ENCODE data around the gene AQP10.

Gene AQP10

DNA sequence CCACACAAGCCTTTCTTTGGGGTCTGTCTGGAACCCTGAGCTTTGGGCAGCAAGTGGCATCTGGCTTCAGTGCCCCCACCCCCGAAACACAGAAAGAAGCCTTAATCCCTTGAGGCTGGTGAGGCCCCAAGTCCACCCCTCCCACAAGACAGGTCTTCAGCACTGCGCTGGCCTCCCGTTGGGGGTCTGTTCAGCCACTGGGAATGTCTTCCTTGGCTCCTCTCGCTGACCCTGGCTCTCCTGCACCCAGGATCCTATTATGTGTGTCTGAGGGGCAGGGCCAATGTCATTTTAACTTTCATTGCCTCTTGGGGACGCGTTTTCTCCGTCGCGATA is 31.3 kb downstream of the AQP10 start:
- peaks cover 3% of the 10 kb centered on the region; the same call in 1 of the 2 replicates for H3K27me3 ChIP-seq (ENCODE audit: insufficient read depth, low read depth)
- no peaks in the 10 kb centered on the region for H4K20me1 ChIP-seq (ENCODE audit: insufficient read depth)
- TF ChIP-seq, protein P1, sequence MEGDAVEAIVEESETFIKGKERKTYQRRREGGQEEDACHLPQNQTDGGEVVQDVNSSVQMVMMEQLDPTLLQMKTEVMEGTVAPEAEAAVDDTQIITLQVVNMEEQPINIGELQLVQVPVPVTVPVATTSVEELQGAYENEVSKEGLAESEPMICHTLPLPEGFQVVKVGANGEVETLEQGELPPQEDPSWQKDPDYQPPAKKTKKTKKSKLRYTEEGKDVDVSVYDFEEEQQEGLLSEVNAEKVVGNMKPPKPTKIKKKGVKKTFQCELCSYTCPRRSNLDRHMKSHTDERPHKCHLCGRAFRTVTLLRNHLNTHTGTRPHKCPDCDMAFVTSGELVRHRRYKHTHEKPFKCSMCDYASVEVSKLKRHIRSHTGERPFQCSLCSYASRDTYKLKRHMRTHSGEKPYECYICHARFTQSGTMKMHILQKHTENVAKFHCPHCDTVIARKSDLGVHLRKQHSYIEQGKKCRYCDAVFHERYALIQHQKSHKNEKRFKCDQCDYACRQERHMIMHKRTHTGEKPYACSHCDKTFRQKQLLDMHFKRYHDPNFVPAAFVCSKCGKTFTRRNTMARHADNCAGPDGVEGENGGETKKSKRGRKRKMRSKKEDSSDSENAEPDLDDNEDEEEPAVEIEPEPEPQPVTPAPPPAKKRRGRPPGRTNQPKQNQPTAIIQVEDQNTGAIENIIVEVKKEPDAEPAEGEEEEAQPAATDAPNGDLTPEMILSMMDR (conservative IDR thresholded peaks at IDR 0.05; ENCODE audit: low read depth, low read length) = no peak
- H3K4me1 ChIP-seq (ENCODE audit: low read depth, poor library complexity, severe bottlenecking) = peaks cover 30% of the 10 kb centered on the region
- H3K79me2 ChIP-seq (ENCODE audit: insufficient read depth, low read depth) = no peaks in the 10 kb centered on the region
- H2AFZ ChIP-seq (ENCODE audit: low read depth) = peak overlapping the region; percentile 73
- no peak overlapping the region; the same call in 1 of the 2 replicates for H3K9ac ChIP-seq
- no peak overlapping the region for H3K27ac ChIP-seq
- no peaks in the 10 kb centered on the region for H3K36me3 ChIP-seq (ENCODE audit: insufficient read depth)
- H3K4me2 ChIP-seq = peak overlapping the region; percentile 93
- H3K4me3 ChIP-seq (IDR thresholded peaks at IDR 0.05; ENCODE audit: insufficient read depth, low read depth, low read length) = peak overlapping the region; percentile 97

DNA sequence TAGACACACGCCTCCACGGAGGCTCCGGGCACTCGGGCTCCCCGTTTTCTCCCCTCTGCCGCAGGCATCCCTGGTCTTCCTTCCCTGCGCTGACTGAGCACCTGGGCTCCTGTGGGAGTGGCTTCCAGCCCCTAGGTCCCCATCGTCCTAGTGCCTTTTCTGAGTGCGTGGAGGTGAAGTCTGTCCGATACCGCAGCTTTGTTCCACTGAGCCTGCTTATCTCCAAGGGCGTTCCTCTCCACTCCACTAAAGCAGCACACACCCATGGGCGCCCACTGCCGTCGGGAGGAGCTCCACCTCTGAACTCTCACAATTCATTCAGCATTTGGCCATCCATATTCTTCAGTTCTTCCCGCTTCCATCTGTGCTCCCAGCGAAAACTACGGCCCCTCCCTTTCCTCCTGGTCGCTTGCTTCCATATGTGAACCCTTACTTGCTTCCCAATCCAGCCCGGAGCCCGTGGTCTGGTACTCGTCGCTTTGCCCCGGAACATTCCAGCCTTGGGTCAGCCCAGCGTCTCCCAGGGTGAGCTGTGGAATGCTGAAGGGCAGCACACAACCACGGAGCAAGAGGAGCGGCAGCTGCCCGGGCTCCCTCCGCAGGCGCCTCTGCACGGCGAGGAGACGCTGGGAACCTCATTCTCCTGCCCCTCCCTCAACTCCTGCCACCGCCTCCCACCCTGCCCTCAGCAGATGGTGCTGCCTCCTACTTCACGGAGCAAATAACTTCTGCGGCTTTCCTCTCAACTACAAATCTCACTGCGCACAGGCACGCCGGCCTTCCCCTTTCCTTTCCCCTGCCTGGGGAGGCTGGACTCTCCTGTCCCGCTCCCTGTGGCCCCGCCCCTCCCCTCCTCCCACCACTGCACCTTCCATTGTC is 31.9 kb downstream of the AQP10 start:
- peaks cover 3% of the 10 kb centered on the region; the same call in 1 of the 2 replicates for H3K27me3 ChIP-seq (ENCODE audit: insufficient read depth, low read depth)
- H4K20me1 ChIP-seq (ENCODE audit: insufficient read depth) = no peaks in the 10 kb centered on the region
- peak overlapping the region; percentile 73 for H2AFZ ChIP-seq (ENCODE audit: low read depth)
- H3K4me3 ChIP-seq (IDR thresholded peaks at IDR 0.05; ENCODE audit: insufficient read depth, low read depth, low read length) = peak overlapping the region; percentile 97
- peaks cover 30% of the 10 kb centered on the region for H3K4me1 ChIP-seq (ENCODE audit: low read depth, poor library complexity, severe bottlenecking)
- H3K27ac ChIP-seq = no peak overlapping the region
- peak overlapping the region; percentile 2; the same call in 1 of the 2 replicates for H3K9ac ChIP-seq
- TF ChIP-seq, protein P1 (conservative IDR thresholded peaks at IDR 0.05; ENCODE audit: low read depth, low read length) = no peak
- H3K36me3 ChIP-seq (ENCODE audit: insufficient read depth) = no peaks in the 10 kb centered on the region
- no peaks in the 10 kb centered on the region for H3K79me2 ChIP-seq (ENCODE audit: insufficient read depth, low read depth)
- peak overlapping the region; percentile 93 for H3K4me2 ChIP-seq

DNA sequence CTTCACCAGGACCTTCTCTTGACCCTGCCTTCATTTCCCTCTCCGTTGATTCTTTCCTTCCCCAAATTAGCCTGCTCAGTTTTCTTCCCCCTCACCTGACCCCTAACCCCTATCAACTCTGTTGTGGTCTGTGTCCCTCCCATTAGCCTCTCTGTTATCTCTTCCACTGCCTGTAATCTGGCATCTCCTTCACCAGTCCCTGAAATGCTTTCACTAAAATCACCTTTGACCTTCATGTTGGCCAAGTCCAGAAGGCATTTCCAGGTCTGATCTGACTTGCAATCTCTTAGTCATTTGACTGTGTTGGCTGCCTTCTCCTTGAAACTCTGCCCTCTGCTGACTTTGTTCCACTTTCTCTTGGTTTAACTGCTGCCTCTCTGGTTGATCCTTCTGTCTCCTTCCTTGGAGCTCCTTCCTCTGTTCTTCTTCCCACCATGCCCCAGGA is 32.6 kb downstream of the AQP10 start:
- Histone ChIP-seq H4K20me1 (ENCODE audit: insufficient read depth) (no peaks in the 10 kb centered on the region), H3K36me3 (ENCODE audit: insufficient read depth) (no peaks in the 10 kb centered on the region), H2AFZ (ENCODE audit: low read depth) (peak overlapping the region; percentile 73), H3K27ac (no peak overlapping the region), H3K4me2 (peak overlapping the region; percentile 93), H3K27me3 (ENCODE audit: insufficient read depth, low read depth) (peaks cover 3% of the 10 kb centered on the region; the same call in 1 of the 2 replicates), H3K9ac (peak overlapping the region; percentile 2; the same call in 1 of the 2 replicates), H3K4me3 (IDR thresholded peaks at IDR 0.05; ENCODE audit: insufficient read depth, low read depth, low read length) (no peak overlapping the region), H3K79me2 (ENCODE audit: insufficient read depth, low read depth) (no peaks in the 10 kb centered on the region), H3K4me1 (ENCODE audit: low read depth, poor library complexity, severe bottlenecking) (peaks cover 30% of the 10 kb centered on the region)
- TF ChIP-seq, protein P1 (conservative IDR thresholded peaks at IDR 0.05; ENCODE audit: low read depth, low read length) = peak; percentile 62; the same call in 1 of the 2 replicates

DNA sequence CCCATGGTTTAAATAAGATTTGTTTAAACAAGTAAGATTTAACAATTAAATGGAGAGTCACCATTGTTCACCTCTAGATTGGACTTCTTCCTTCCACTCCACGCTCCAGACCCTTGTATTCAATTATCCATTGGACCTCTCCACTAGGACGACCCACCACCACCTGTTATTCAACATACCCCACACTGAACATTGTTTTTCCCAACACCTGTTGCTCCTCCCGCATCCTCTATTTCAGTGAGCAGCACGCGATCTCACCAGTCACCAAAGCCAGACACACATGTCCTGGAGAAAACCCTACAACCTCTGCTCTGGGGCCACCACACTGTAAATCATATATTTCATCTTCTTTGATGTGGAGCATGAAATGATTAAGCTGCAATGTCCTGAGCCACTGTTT is 33.1 kb downstream of the AQP10 start:
- no peaks in the 10 kb centered on the region for H3K36me3 ChIP-seq (ENCODE audit: insufficient read depth)
- H3K79me2 ChIP-seq (ENCODE audit: insufficient read depth, low read depth) = no peaks in the 10 kb centered on the region
- peaks cover 30% of the 10 kb centered on the region for H3K4me1 ChIP-seq (ENCODE audit: low read depth, poor library complexity, severe bottlenecking)
- peak overlapping the region; percentile 93 for H3K4me2 ChIP-seq
- no peak overlapping the region for H3K27ac ChIP-seq
- peak overlapping the region; percentile 73 for H2AFZ ChIP-seq (ENCODE audit: low read depth)
- H4K20me1 ChIP-seq (ENCODE audit: insufficient read depth) = no peaks in the 10 kb centered on the region
- no peak overlapping the region for H3K9ac ChIP-seq
- peaks cover 3% of the 10 kb centered on the region; the same call in 1 of the 2 replicates for H3K27me3 ChIP-seq (ENCODE audit: insufficient read depth, low read depth)
- no peak overlapping the region for H3K4me3 ChIP-seq (IDR thresholded peaks at IDR 0.05; ENCODE audit: insufficient read depth, low read depth, low read length)
- TF ChIP-seq, protein P1 (conservative IDR thresholded peaks at IDR 0.05; ENCODE audit: low read depth, low read length) = 0 out of 2 replicates have a peak, but pooled peaks have one; percentile 9
